Endodermal cell (in vitro differentiated cells): ENCODE results near the gene NOL8. TPM values are rescaled to one million over a fixed set of nuclear protein-coding genes. Genes with fewer than 3 reads are reported as not detected.
A peak's percentile ranks its signal among the peaks of the same experiment; 100 is the strongest.

Experiments used
- DNase-seq: peaks from one replicate; pipeline ENCODE4 v3.0.0-alpha.2; 2017
- H3K27ac ChIP-seq: 2 replicates; pipeline ENCODE4 v1.5.1; 2013; ENCODE audit warnings: mild to moderate bottlenecking, low read depth, low read length, moderate library complexity
- H3K27me3 ChIP-seq: 2 replicates; pipeline ENCODE4 v1.6.1; 2013; ENCODE audit warnings: mild to moderate bottlenecking, low read length, moderate library complexity; ENCODE audit not compliant: insufficient read depth, control insufficient read depth, poor library complexity, severe bottlenecking
- H3K36me3 ChIP-seq: 2 replicates; pipeline ENCODE4 v1.7.0; 2013; ENCODE audit warnings: mild to moderate bottlenecking, low read length, moderate library complexity; ENCODE audit not compliant: control insufficient read depth, insufficient read depth
- H3K4me1 ChIP-seq: one replicate; pipeline ENCODE4 v1.7.0; 2013; ENCODE audit warnings: low read length; ENCODE audit not compliant: control insufficient read depth, insufficient read depth
- H3K4me3 ChIP-seq: 2 replicates; pipeline ENCODE4 v1.5.1; 2013; ENCODE audit warnings: mild to moderate bottlenecking, low read length, moderate library complexity
- H3K9ac ChIP-seq: 2 replicates; pipeline ENCODE4 v1.6.1; 2013; ENCODE audit warnings: mild to moderate bottlenecking, low read length, moderate library complexity; ENCODE audit not compliant: poor library complexity, severe bottlenecking; ENCODE audit errors: extremely low read depth
- H3K9me3 ChIP-seq: 2 replicates; pipeline ENCODE4 v1.6.1; 2013; ENCODE audit warnings: mild to moderate bottlenecking, low read length, moderate library complexity; ENCODE audit not compliant: control insufficient read depth
- H3K27ac Mint-ChIP-seq: 2 replicates; pipeline ENCODE4 v1.8.0; 2020; ENCODE audit warnings: mixed read lengths
- H3K27me3 Mint-ChIP-seq: 2 replicates; pipeline ENCODE4 v1.8.0; 2021; ENCODE audit warnings: mild to moderate bottlenecking, mixed read lengths; ENCODE audit not compliant: insufficient read depth
- H3K36me3 Mint-ChIP-seq: 2 replicates; pipeline ENCODE4 v1.8.0; 2020; ENCODE audit warnings: low read depth, mixed read lengths
- H3K4me1 Mint-ChIP-seq: 2 replicates; pipeline ENCODE4 v1.8.0; 2020; ENCODE audit warnings: mixed read lengths
- H3K4me3 Mint-ChIP-seq: 2 replicates; pipeline ENCODE4 v1.8.0; 2020; ENCODE audit warnings: mild to moderate bottlenecking, moderate library complexity, mixed read lengths
- H3K9me3 Mint-ChIP-seq: 2 replicates; pipeline ENCODE4 v1.8.0; 2020; ENCODE audit warnings: mild to moderate bottlenecking, mixed read lengths
- CTCF ChIP-seq: fragments of 200-600 bp; sonication (generic); conservative IDR thresholded peaks from 2 replicates; pipeline ENCODE4 v1.5.0; 2021; ENCODE audit warnings: antibody characterized with exemption, mild to moderate bottlenecking
- WGBS, 2 experiments: methylation state at CpG; one replicate each; pipeline versions ENCODE4 v1.1.5 to v1.1.7; 2013; ENCODE audit warnings: missing lambda C conversion rate in 2 of 2, mixed read lengths in 1 of 2; ENCODE audit not compliant: insufficient coverage in 1 of 2, insufficient read length in 1 of 2; 5-methylcytosine and 5-hydroxymethylcytosine counted together
- total RNA-seq, 2 donors: library from RNA; stranded (reverse); fragmentation: NEBNext Ultra II Directional in 1 of 2; extraction: Animal tissue kit (Norgen Biotek cat#: 25700) in 1 of 2; gene quantifications; 2 replicates in 1 of 2; 3 replicates in 1 of 2; pipeline ENCODE4 v1.2.1, GENCODE V29; 2021

NOL8 gene
- total RNA-seq, 2 donors from 2014 or later: 30.0 to 31.7 TPM

GRCh38 chr9:92293452-92294296 is 31.5 kb downstream of the NOL8 start, which contains the start of gene IARS1:
IARS1 (minus strand) TSS chr9:92293697; CDS start chr9:92289419, 4,278 bp downstream.
- peak within 1 kb of the TSS; percentile 90 for H3K9ac ChIP-seq
- peaks cover 39% of the 10 kb centered on the region for H3K36me3 ChIP-seq
- Mint-ChIP-seq H3K4me3 (peak within 1 kb of the TSS; percentile 83), H3K27ac (peak within 1 kb of the TSS; percentile 98), H3K27me3 (no peaks in the 10 kb centered on the region), H3K4me1 (peaks cover 38% of the 10 kb centered on the region), H3K36me3 (peaks cover 37% of the 10 kb centered on the region), H3K9me3 (no peaks in the 10 kb centered on the region)
- WGBS, 2 experiments: 1% methylated on average over 44 to 63 of the region's 63 CpGs
- peak; percentile 35 for TF ChIP-seq CTCF
- no peaks in the 10 kb centered on the region for H3K27me3 ChIP-seq
- no peaks in the 10 kb centered on the region for H3K9me3 ChIP-seq
- peak within 1 kb of the TSS; percentile 91 for H3K4me3 ChIP-seq
- H3K27ac ChIP-seq: peak within 1 kb of the TSS; percentile 86
- peaks cover 14% of the 10 kb centered on the region for H3K4me1 ChIP-seq
- DNase-seq: peak; percentile 100

GRCh38 chr9:92293075-92293354 is 32.1 kb downstream of the NOL8 start:
- Histone ChIP-seq H3K9me3 (no peaks in the 10 kb centered on the region), H3K9ac (peak overlapping the region; percentile 90), H3K36me3 (peaks cover 40% of the 10 kb centered on the region), H3K4me3 (peak overlapping the region; percentile 91), H3K27ac (peak overlapping the region; percentile 86), H3K27me3 (no peaks in the 10 kb centered on the region), H3K4me1 (peaks cover 14% of the 10 kb centered on the region)
- Mint-ChIP-seq H3K9me3 (no peaks in the 10 kb centered on the region), H3K4me1 (peaks cover 38% of the 10 kb centered on the region), H3K36me3 (peaks cover 39% of the 10 kb centered on the region), H3K4me3 (peak overlapping the region; percentile 83), H3K27me3 (no peaks in the 10 kb centered on the region), H3K27ac (peak overlapping the region; percentile 98)
- no peak for DNase-seq
- WGBS, 2 experiments: 0% methylated on average over 2 to 3 of the region's 5 CpGs
- no peak for TF ChIP-seq CTCF

- Mint-ChIP-seq H3K27ac (peak overlapping the region; percentile 98), H3K4me3 (peak overlapping the region; percentile 83), H3K36me3 (peaks cover 39% of the 10 kb centered on the region), H3K27me3 (no peaks in the 10 kb centered on the region), H3K9me3 (no peaks in the 10 kb centered on the region), H3K4me1 (peaks cover 38% of the 10 kb centered on the region)
- Histone ChIP-seq H3K4me3 (peak overlapping the region; percentile 91), H3K27me3 (no peaks in the 10 kb centered on the region), H3K9me3 (no peaks in the 10 kb centered on the region), H3K9ac (peak overlapping the region; percentile 90), H3K36me3 (peaks cover 40% of the 10 kb centered on the region), H3K4me1 (peaks cover 14% of the 10 kb centered on the region), H3K27ac (peak overlapping the region; percentile 86)
- DNase-seq: no peak
- TF ChIP-seq CTCF: no peak
- WGBS, 2 experiments: 53 to 63% methylated on average over 7 to 8 of the region's 8 CpGs
These were observed 32.6 kb downstream of the NOL8 start for GRCh38 chr9:92292338-92293074.
